ENCODE measurements around the gene QPCTL. TPM values are rescaled to one million over a fixed set of nuclear protein-coding genes. Genes with fewer than 3 reads are reported as not detected.

QPCTL gene
- total and polyA plus RNA-seq, 9 of the 15 experiments (the other 6 are each of a cell fraction or from before 2014, with no cell fraction given) = 0.99 to 31.3 (median 12.7) TPM

GRCh38 chr19:45713141-45713540 lies 20.7 kb downstream of the QPCTL start:
- TF ChIP-seq ZC3H8 (IDR thresholded peaks at IDR 0.05) = no peak
- no peak for TF ChIP-seq CC2D1A (IDR thresholded peaks at IDR 0.05)
- no peak for TF ChIP-seq MCM7 (IDR thresholded peaks at IDR 0.05)
- no peak for TF ChIP-seq ZBTB43 (CRISPR knock-in tag; IDR thresholded peaks at IDR 0.05)
- TF ChIP-seq ZNF263 (CRISPR knock-in tag; IDR thresholded peaks at IDR 0.05; ENCODE audit: borderline replicate concordance) = no peak
- no peak for TF ChIP-seq ETV6 (IDR thresholded peaks at IDR 0.05; ENCODE audit: borderline replicate concordance in 1 of 2, low read depth in 2 of 2, low read length in 1 of 2)
- TF ChIP-seq ETV6 (CRISPR knock-in tag; IDR thresholded peaks at IDR 0.05; ENCODE audit: borderline replicate concordance) = no peak
- no peak for TF ChIP-seq HDAC3 (IDR thresholded peaks at IDR 0.05; ENCODE audit: borderline replicate concordance, partially characterized antibody)
- no peak for TF ChIP-seq SRF (CRISPR knock-in tag; IDR thresholded peaks at IDR 0.05)
- TF ChIP-seq, protein P1, sequence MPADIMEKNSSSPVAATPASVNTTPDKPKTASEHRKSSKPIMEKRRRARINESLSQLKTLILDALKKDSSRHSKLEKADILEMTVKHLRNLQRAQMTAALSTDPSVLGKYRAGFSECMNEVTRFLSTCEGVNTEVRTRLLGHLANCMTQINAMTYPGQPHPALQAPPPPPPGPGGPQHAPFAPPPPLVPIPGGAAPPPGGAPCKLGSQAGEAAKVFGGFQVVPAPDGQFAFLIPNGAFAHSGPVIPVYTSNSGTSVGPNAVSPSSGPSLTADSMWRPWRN (IDR thresholded peaks at IDR 0.05; ENCODE audit: low read depth) = no peak
- TF ChIP-seq, protein P2, sequence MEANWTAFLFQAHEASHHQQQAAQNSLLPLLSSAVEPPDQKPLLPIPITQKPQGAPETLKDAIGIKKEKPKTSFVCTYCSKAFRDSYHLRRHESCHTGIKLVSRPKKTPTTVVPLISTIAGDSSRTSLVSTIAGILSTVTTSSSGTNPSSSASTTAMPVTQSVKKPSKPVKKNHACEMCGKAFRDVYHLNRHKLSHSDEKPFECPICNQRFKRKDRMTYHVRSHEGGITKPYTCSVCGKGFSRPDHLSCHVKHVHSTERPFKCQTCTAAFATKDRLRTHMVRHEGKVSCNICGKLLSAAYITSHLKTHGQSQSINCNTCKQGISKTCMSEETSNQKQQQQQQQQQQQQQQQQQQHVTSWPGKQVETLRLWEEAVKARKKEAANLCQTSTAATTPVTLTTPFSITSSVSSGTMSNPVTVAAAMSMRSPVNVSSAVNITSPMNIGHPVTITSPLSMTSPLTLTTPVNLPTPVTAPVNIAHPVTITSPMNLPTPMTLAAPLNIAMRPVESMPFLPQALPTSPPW (CRISPR knock-in tag; IDR thresholded peaks at IDR 0.05) = no peak
- no peaks in the 10 kb centered on the region for H3K27me3 ChIP-seq (ENCODE audit: control insufficient read depth in 2 of 2, insufficient read depth in 2 of 2, low read length in 2 of 2)
- FAIRE-seq (no peak), ATAC-seq (no peak), DNase-seq (ENCODE audit: extremely low read depth in 1 of 4, low spot score in 3 of 4) (no peak)
- no peaks in the 10 kb centered on the region for H3K9me3 ChIP-seq (replicated peaks; ENCODE audit: control insufficient read depth, insufficient read depth, low read depth, low read length)
- H3K79me2 ChIP-seq (ENCODE audit: control insufficient read depth, insufficient read depth, low read length) = peaks cover 48% of the 10 kb centered on the region
- in situ Hi-C loops (cut with MboI) = no loop called here
- H3K27ac ChIP-seq (ENCODE audit: extremely low read depth, low read depth, low read length) = no peak overlapping the region
- WGBS (ENCODE audit: insufficient coverage, low coverage, missing lambda C conversion rate) = 100% methylated on average over 10 of the region's 15 CpGs
- no peak overlapping the region for H2AFZ ChIP-seq (ENCODE audit: low read depth, low read length)
- H3K4me3 ChIP-seq = no peak overlapping the region
- intact Hi-C loops (cut with micrococcal nuclease) = no loop called here
- H3K4me2 ChIP-seq (ENCODE audit: insufficient read depth, low read length) = no peak overlapping the region
- peaks cover 41% of the 10 kb centered on the region; the same call in 2 of the 3 replicates for H3K36me3 ChIP-seq (ENCODE audit: control insufficient read depth, insufficient read depth, low read length)
- no peak overlapping the region for H3K9ac ChIP-seq (ENCODE audit: insufficient read depth in 1 of 2, low read depth in 2 of 2, low read length in 2 of 2)
- no peaks in the 10 kb centered on the region for H3K9me1 ChIP-seq (ENCODE audit: control insufficient read depth, insufficient read depth, low read length)
- POLR2A ChIA-PET = interaction anchor here (0.7 to 5.9 kb wide), 3 partner anchors 9 to 28 kb away, joined by 3 to 46 read pairs (median 3); no protein-coding TSS in a partner anchor
- peaks cover 14 to 26% of the 10 kb centered on the region in 2 experiments for H3K4me1 ChIP-seq (replicated peaks in 1 of 2; ENCODE audit: control insufficient read depth in 2 of 2, insufficient read depth in 2 of 2, low read length in 2 of 2)
- CTCF ChIA-PET (ENCODE audit: low intra/inter-chr PET ratio) = no interaction called here
- BruUV-seq (replicated peaks) = no TSS peak
- H4K20me1 ChIP-seq (replicated peaks; ENCODE audit: control insufficient read depth, insufficient read depth, low read length) = no peaks in the 10 kb centered on the region

Measured in K562 (cell line).